Fibroblast of lung (primary cell): ENCODE results near the gene ADD2. TPM values are rescaled to one million over a fixed set of nuclear protein-coding genes. Genes with fewer than 3 reads are reported as not detected.

Source experiments
- DNase-seq, 2 donors: peaks; one replicate each; pipeline versions ENCODE4 v3.0.0 to v3.0.0-alpha.2; 2010; ENCODE audit warnings: low read depth in 2 of 2
- H2AFZ ChIP-seq: 2 replicates; pipeline ENCODE4 v1.5.1; 2012; ENCODE audit warnings: low read length, control low read depth, inconsistent platforms
- H3K27ac ChIP-seq: 2 replicates; pipeline ENCODE4 v1.5.1; 2011; ENCODE audit warnings: low read length, control low read depth; ENCODE audit not compliant: insufficient read depth
- H3K27me3 ChIP-seq: 2 replicates; pipeline ENCODE4 v1.5.1; 2011; ENCODE audit warnings: mild to moderate bottlenecking, low read length; ENCODE audit not compliant: control insufficient read depth, insufficient read depth
- H3K36me3 ChIP-seq: 2 replicates; pipeline ENCODE4 v1.5.1; 2011; ENCODE audit warnings: low read length; ENCODE audit not compliant: control insufficient read depth, insufficient read depth
- H3K4me1 ChIP-seq: 2 replicates; pipeline ENCODE4 v1.5.1; 2011; ENCODE audit warnings: low read length; ENCODE audit not compliant: control insufficient read depth, insufficient read depth; ENCODE audit errors: extremely low read depth
- H3K4me2 ChIP-seq: 2 replicates; pipeline ENCODE4 v1.5.1; 2011; ENCODE audit warnings: low read length, control low read depth; ENCODE audit not compliant: insufficient read depth; ENCODE audit errors: extremely low read depth
- H3K4me3 ChIP-seq, 4 experiments: fragments of 200-600 bp in 1 of 4; sonication (generic) in 1 of 4; replicated peaks in 1 of 4; 2 replicates each; pipeline ENCODE4 v1.5.1; 2011 to 2016; ENCODE audit warnings: low read length in 4 of 4, low read depth in 3 of 4, mild to moderate bottlenecking in 3 of 4, control low read depth in 2 of 4, inconsistent platforms in 1 of 4, mixed read lengths in 1 of 4; ENCODE audit not compliant: insufficient read depth in 1 of 4; ENCODE audit errors: control extremely low read depth in 1 of 4
- H3K79me2 ChIP-seq: 2 replicates; pipeline ENCODE4 v1.5.1; 2012; ENCODE audit warnings: mild to moderate bottlenecking, low read length, inconsistent platforms; ENCODE audit not compliant: control insufficient read depth, insufficient read depth
- H3K9ac ChIP-seq: 2 replicates; pipeline ENCODE4 v1.5.1; 2011; ENCODE audit warnings: mild to moderate bottlenecking, low read length, control low read depth; ENCODE audit not compliant: insufficient read depth
- H3K9me3 ChIP-seq: 2 replicates; pipeline ENCODE4 v1.5.1; 2012; ENCODE audit warnings: low read depth, low read length; ENCODE audit not compliant: control insufficient read depth, insufficient read depth
- H4K20me1 ChIP-seq: 2 replicates; pipeline ENCODE4 v1.5.1; 2011; ENCODE audit warnings: low read length; ENCODE audit not compliant: control insufficient read depth, insufficient read depth; ENCODE audit errors: extremely low read depth
- CTCF ChIP-seq, 2 donors: IDR thresholded peaks in 1 of 2; conservative IDR thresholded peaks in 1 of 2; 1 replicate in 1 of 2; 2 replicates in 1 of 2; pipeline ENCODE4 v1.5.1; 2011 to 2012; ENCODE audit warnings: low read length in 2 of 2, control low read depth in 1 of 2, inconsistent platforms in 1 of 2, low read depth in 1 of 2, mild to moderate bottlenecking in 1 of 2
- EZH2 ChIP-seq: IDR thresholded peaks from 2 replicates; pipeline ENCODE4 v1.5.1; 2012; ENCODE audit warnings: low read length, control low read depth, mild to moderate bottlenecking; ENCODE audit errors: missing control alignments
- polyA plus RNA-seq, 2 donors: library from polyadenylated mRNA; depleted of rRNA in 1 of 2; stranded (reverse) in 1 of 2; unstranded in 1 of 2; fragments of >200 nt; gene quantifications; 2 replicates each; pipeline ENCODE4 v1.2.1, GENCODE V29; 2011 to 2012; ENCODE audit warnings: missing spikeins in 1 of 2
- total RNA-seq: library from RNA; depleted of rRNA; stranded (reverse); fragments of >200 nt; gene quantifications from 2 replicates; pipeline ENCODE4 v1.2.1, GENCODE V29; 2014

ADD2 gene
- total and polyA plus RNA-seq, 2 donors (not counting 1 experiment from before 2014, with no cell fraction given) = 0.22 to 2.5 TPM

GRCh38 chr2:70745276-70745825 lies 22.6 kb downstream of the ADD2 start:
- no peaks in the 10 kb centered on the region for H3K79me2 ChIP-seq
- no peak overlapping the region for H3K9ac ChIP-seq
- no peak overlapping the region for H2AFZ ChIP-seq
- H3K27me3 ChIP-seq = no peaks in the 10 kb centered on the region
- H3K27ac ChIP-seq = no peak overlapping the region
- no peaks in the 10 kb centered on the region for H4K20me1 ChIP-seq
- no peak for DNase-seq
- no peaks in the 10 kb centered on the region for H3K4me1 ChIP-seq
- H3K9me3 ChIP-seq = no peaks in the 10 kb centered on the region
- H3K4me3 ChIP-seq = no peak overlapping the region
- TF ChIP-seq EZH2 (no peak), CTCF (conservative IDR thresholded peaks at IDR 0.05 in 1 of 2, IDR thresholded peaks at IDR 0.05 in 1 of 2; ENCODE audit: low read depth in 1 of 2, low read length in 2 of 2) (no peak)
- H3K4me2 ChIP-seq = no peak overlapping the region
- no peaks in the 10 kb centered on the region for H3K36me3 ChIP-seq

- Histone ChIP-seq H3K27me3 (no peaks in the 10 kb centered on the region), H3K9ac (no peak overlapping the region), H3K4me1 (no peaks in the 10 kb centered on the region), H3K36me3 (no peaks in the 10 kb centered on the region), H3K4me2 (no peak overlapping the region), H3K9me3 (no peaks in the 10 kb centered on the region), H2AFZ (no peak overlapping the region), H4K20me1 (no peaks in the 10 kb centered on the region), H3K79me2 (no peaks in the 10 kb centered on the region), H3K4me3 (no peak overlapping the region), H3K27ac (no peak overlapping the region)
- DNase-seq = no peak
- TF ChIP-seq EZH2 = no peak
- TF ChIP-seq CTCF (conservative IDR thresholded peaks at IDR 0.05 in 1 of 2, IDR thresholded peaks at IDR 0.05 in 1 of 2; ENCODE audit: low read depth in 1 of 2, low read length in 2 of 2) = no peak
Measured at GRCh38 chr2:70744397-70744796, 23.6 kb downstream of the ADD2 start.

- Histone ChIP-seq H3K79me2 (no peaks in the 10 kb centered on the region), H3K27ac (no peak overlapping the region), H2AFZ (no peak overlapping the region), H3K4me2 (no peak overlapping the region), H3K36me3 (no peaks in the 10 kb centered on the region), H3K9ac (no peak overlapping the region), H3K4me1 (no peaks in the 10 kb centered on the region), H3K9me3 (no peaks in the 10 kb centered on the region), H4K20me1 (no peaks in the 10 kb centered on the region), H3K27me3 (no peaks in the 10 kb centered on the region), H3K4me3 (no peak overlapping the region)
- no peak for DNase-seq
- no peak for TF ChIP-seq EZH2
- no peak for TF ChIP-seq CTCF (conservative IDR thresholded peaks at IDR 0.05 in 1 of 2, IDR thresholded peaks at IDR 0.05 in 1 of 2; ENCODE audit: low read depth in 1 of 2, low read length in 2 of 2)
Measured at GRCh38 chr2:70743677-70744076, 24.3 kb downstream of the ADD2 start.
